ENCODE data around the gene EXOC4.

DNA sequence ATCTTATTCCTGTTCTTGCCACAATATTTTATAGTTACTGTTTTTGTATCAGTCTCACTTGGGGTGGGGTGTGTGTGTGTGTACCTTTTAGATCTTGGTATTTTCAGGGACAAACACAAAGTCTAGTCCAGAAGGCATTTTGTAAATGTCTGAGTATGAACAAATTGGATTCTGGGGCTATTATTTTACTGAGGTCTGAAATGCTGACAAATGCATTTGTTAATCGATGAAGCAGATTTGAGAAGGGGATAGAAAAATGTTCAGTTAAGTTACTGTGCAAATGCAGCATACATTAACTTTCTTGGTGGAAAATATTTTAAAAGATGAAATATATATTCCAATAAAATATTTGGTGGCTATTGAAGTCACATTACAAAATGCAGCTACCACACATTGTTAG, 267.4 kb downstream of the EXOC4 start:
- TF ChIP-seq, protein P1, sequence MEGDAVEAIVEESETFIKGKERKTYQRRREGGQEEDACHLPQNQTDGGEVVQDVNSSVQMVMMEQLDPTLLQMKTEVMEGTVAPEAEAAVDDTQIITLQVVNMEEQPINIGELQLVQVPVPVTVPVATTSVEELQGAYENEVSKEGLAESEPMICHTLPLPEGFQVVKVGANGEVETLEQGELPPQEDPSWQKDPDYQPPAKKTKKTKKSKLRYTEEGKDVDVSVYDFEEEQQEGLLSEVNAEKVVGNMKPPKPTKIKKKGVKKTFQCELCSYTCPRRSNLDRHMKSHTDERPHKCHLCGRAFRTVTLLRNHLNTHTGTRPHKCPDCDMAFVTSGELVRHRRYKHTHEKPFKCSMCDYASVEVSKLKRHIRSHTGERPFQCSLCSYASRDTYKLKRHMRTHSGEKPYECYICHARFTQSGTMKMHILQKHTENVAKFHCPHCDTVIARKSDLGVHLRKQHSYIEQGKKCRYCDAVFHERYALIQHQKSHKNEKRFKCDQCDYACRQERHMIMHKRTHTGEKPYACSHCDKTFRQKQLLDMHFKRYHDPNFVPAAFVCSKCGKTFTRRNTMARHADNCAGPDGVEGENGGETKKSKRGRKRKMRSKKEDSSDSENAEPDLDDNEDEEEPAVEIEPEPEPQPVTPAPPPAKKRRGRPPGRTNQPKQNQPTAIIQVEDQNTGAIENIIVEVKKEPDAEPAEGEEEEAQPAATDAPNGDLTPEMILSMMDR (IDR thresholded peaks at IDR 0.05), result no peak
- TF ChIP-seq POLR2A (IDR thresholded peaks at IDR 0.05), result no peak

Measured in sigmoid colon (tissue), 3 donors.